ENCODE data around the gene SLC19A1. TPM values are rescaled to one million over a fixed set of nuclear protein-coding genes. Genes with fewer than 3 reads are reported as not detected.

SLC19A1 gene
- total RNA-seq, 4 donors from 2014 or later = 10.7 to 70.8 (median 30.5) TPM

- DNase-seq = peak in 2 of 3 donors; percentile 30 to 43
- peaks cover 8 to 38% (median 16%) of the 10 kb centered on the region in 4 donors for H3K4me1 ChIP-seq
- no peak overlapping the region for H3K27ac ChIP-seq
Measured at GRCh38 chr21:45536301-45537081, 5.7 kb downstream of the SLC19A1 start.

GRCh38 chr21:45535341-45536081 lies 6.7 kb downstream of the SLC19A1 start:
- no peaks in the 10 kb centered on the region for H3K27me3 ChIP-seq
- no peaks in the 10 kb centered on the region for H3K9me3 ChIP-seq
- peak overlapping the region in 2 of 4 donors; percentile 49 to 93 for H3K27ac ChIP-seq
- H3K4me1 ChIP-seq = peaks cover 8 to 32% (median 11%) of the 10 kb centered on the region in 4 donors
- peak in 2 of 3 donors; percentile 47 to 49 for DNase-seq
- peaks cover 0 to 11% (median 0%) of the 10 kb centered on the region in 3 donors for H3K36me3 ChIP-seq
- TF ChIP-seq POLR2A (IDR thresholded peaks at IDR 0.05) (no peak), CTCF (IDR thresholded peaks at IDR 0.05) (no peak)
- H3K4me3 ChIP-seq = no peak overlapping the region

More at GRCh38 chr21:45536301-45537081, 5.7 kb downstream of the SLC19A1 start:
- Histone ChIP-seq H3K4me3 (no peak overlapping the region), H3K36me3 (peaks cover 0 to 4% (median 0%) of the 10 kb centered on the region in 3 donors), H3K27me3 (no peaks in the 10 kb centered on the region), H3K9me3 (no peaks in the 10 kb centered on the region)
- no peak for TF ChIP-seq POLR2A (IDR thresholded peaks at IDR 0.05)
- no peak for TF ChIP-seq CTCF (IDR thresholded peaks at IDR 0.05)

GRCh38 chr21:45534636-45535331 lies 7.5 kb downstream of the SLC19A1 start:
- Histone ChIP-seq H3K27me3 (no peaks in the 10 kb centered on the region), H3K27ac (peak overlapping the region in 1 of 4 donors; percentile 93), H3K9me3 (no peaks in the 10 kb centered on the region), H3K4me1 (peaks cover 8 to 32% (median 11%) of the 10 kb centered on the region in 4 donors), H3K36me3 (peaks cover 0 to 16% (median 0%) of the 10 kb centered on the region in 3 donors), H3K4me3 (no peak overlapping the region)
- TF ChIP-seq POLR2A (IDR thresholded peaks at IDR 0.05) = no peak
- no peak for TF ChIP-seq CTCF (IDR thresholded peaks at IDR 0.05)
- DNase-seq = peak in 2 of 3 donors; percentile 47

- Histone ChIP-seq H3K9me3 (no peaks in the 10 kb centered on the region), H3K27me3 (no peaks in the 10 kb centered on the region), H3K36me3 (peaks cover 0 to 16% (median 0%) of the 10 kb centered on the region in 3 donors), H3K27ac (peak overlapping the region in 2 of 4 donors; percentile 55 to 93), H3K4me3 (no peak overlapping the region), H3K4me1 (peaks cover 8 to 27% (median 11%) of the 10 kb centered on the region in 4 donors)
- TF ChIP-seq CTCF (IDR thresholded peaks at IDR 0.05) (no peak), POLR2A (IDR thresholded peaks at IDR 0.05) (no peak)
- peak in 1 of 3 donors; percentile 43 for DNase-seq
Measured at GRCh38 chr21:45533846-45534635, 8.2 kb downstream of the SLC19A1 start.

Data from Peyer's patch (tissue), 4 donors.